DND-41 (cell line): ENCODE measurements around the gene MINDY4.

Experiments
- CTCF ChIP-seq: IDR thresholded peaks from 2 replicates; pipeline ENCODE4 v1.5.1; 2012; ENCODE audit warnings: borderline replicate concordance, low read length, moderate library complexity, mild to moderate bottlenecking; ENCODE audit not compliant: poor library complexity, severe bottlenecking; ENCODE audit errors: extremely low read depth
- EZH2 ChIP-seq: IDR thresholded peaks from 3 replicates; pipeline ENCODE4 v1.6.1; 2012; ENCODE audit warnings: borderline replicate concordance, low read depth, mild to moderate bottlenecking, moderate library complexity, low read length, inconsistent platforms; ENCODE audit not compliant: severe bottlenecking

GRCh38 chr7:30861612-30862011 lies 90.4 kb downstream of the MINDY4 start:
- TF ChIP-seq CTCF = no peak
- no peak for TF ChIP-seq EZH2
